Caco-2 (cell line): ENCODE results near the gene LAPTM4A. TPM values are rescaled to one million over a fixed set of nuclear protein-coding genes. Genes with fewer than 3 reads are reported as not detected.
A peak's percentile ranks its signal among the peaks of the same experiment; 100 is the strongest.

Experiments
- BruUV-seq: library from RNA; stranded (reverse); fragments of 400-500 nt; replicated peaks from 2 replicates; lab custom pipeline; 2021; lab: Mats Ljungman, UMichigan
- CTCF ChIA-PET: fragments of 300-600 bp; sonication (Branson Sonifier 250); formaldehyde crosslinking; loops from one replicate; lab custom pipeline; 2022; ENCODE audit warnings: antibody characterized with exemption; lab: Charles Lee
- POLR2A ChIA-PET: fragments of 300-600 bp; sonication (Branson Sonifier 250); formaldehyde crosslinking; loops from one replicate; lab custom pipeline; 2022; ENCODE audit warnings: antibody characterized with exemption; lab: Charles Lee
- DNase-seq, 2 experiments: peaks; one replicate each; pipeline versions ENCODE4 v3.0.0 to v3.0.0-alpha.2; 2020 to 2022
- H3K27me3 ChIP-seq: replicated peaks from 2 replicates; pipeline ENCODE4 v1.6.0; 2011; ENCODE audit warnings: low read length; ENCODE audit not compliant: control insufficient read depth, insufficient read depth
- H3K36me3 ChIP-seq: 2 replicates; pipeline ENCODE4 v1.5.1; 2011; ENCODE audit warnings: low read length; ENCODE audit not compliant: control insufficient read depth, insufficient read depth
- H3K4me1 ChIP-seq: fragments of 250-450 bp; sonication (Bioruptor Pico); 2 replicates; pipeline ENCODE4 v1.5.1; 2020; ENCODE audit warnings: mild to moderate bottlenecking
- H3K4me3 ChIP-seq: 2 replicates; pipeline ENCODE4 v1.5.1; 2011; ENCODE audit warnings: low read depth, mild to moderate bottlenecking, control low read depth, low read length
- H3K9me3 ChIP-seq: fragments of 250-450 bp; sonication (Bioruptor Pico); 2 replicates; pipeline ENCODE4 v1.5.1; 2020; ENCODE audit warnings: mild to moderate bottlenecking, moderate library complexity
- H3K27ac Mint-ChIP-seq: one replicate; pipeline ENCODE4 v1.8.0; 2022; ENCODE audit warnings: mixed read lengths; ENCODE audit not compliant: unreplicated experiment
- H3K27me3 Mint-ChIP-seq: one replicate; pipeline ENCODE4 v1.8.0; 2022; ENCODE audit warnings: mixed read lengths; ENCODE audit not compliant: insufficient read depth, unreplicated experiment
- H3K36me3 Mint-ChIP-seq: one replicate; pipeline ENCODE4 v1.8.0; 2022; ENCODE audit warnings: mild to moderate bottlenecking, mixed read lengths; ENCODE audit not compliant: insufficient read depth, unreplicated experiment
- H3K4me1 Mint-ChIP-seq: one replicate; pipeline ENCODE4 v1.8.0; 2022; ENCODE audit warnings: low read depth, mixed read lengths; ENCODE audit not compliant: unreplicated experiment
- H3K4me3 Mint-ChIP-seq: one replicate; pipeline ENCODE4 v1.8.0; 2022; ENCODE audit warnings: mild to moderate bottlenecking, moderate library complexity, mixed read lengths; ENCODE audit not compliant: unreplicated experiment
- H3K9me3 Mint-ChIP-seq: one replicate; pipeline ENCODE4 v1.8.0; 2022; ENCODE audit warnings: mixed read lengths; ENCODE audit not compliant: unreplicated experiment
- intact Hi-C: fragments of 100-400 bp; cut with micrococcal nuclease; formaldehyde crosslinking; loops from one replicate; pipeline ENCODE4 v1.10.0; 2022; ENCODE audit not compliant: unreplicated experiment
- total RNA-seq: library from RNA; stranded (reverse); gene quantifications from 2 replicates; pipeline ENCODE4 v1.2.3, GENCODE V29; 2022
- TF ChIP-seq, protein P1 (sequence below), 2 experiments: fragments of 200-600 bp in 1 of 2; IDR thresholded peaks; 1 replicate in 1 of 2; 2 replicates in 1 of 2; pipeline versions ENCODE4 v1.5.1 to v1.8.0; 2011 to 2022; ENCODE audit warnings: antibody characterized with exemption in 1 of 2, control low read depth in 1 of 2, inconsistent platforms in 1 of 2, low read depth in 1 of 2, low read length in 1 of 2, mild to moderate bottlenecking in 1 of 2, moderate library complexity in 1 of 2; ENCODE audit not compliant: insufficient read depth in 1 of 2, severe bottlenecking in 1 of 2, unreplicated experiment in 1 of 2

Gene LAPTM4A
- total RNA-seq, 1 experiment from 2014 or later = 140 TPM

DNA sequence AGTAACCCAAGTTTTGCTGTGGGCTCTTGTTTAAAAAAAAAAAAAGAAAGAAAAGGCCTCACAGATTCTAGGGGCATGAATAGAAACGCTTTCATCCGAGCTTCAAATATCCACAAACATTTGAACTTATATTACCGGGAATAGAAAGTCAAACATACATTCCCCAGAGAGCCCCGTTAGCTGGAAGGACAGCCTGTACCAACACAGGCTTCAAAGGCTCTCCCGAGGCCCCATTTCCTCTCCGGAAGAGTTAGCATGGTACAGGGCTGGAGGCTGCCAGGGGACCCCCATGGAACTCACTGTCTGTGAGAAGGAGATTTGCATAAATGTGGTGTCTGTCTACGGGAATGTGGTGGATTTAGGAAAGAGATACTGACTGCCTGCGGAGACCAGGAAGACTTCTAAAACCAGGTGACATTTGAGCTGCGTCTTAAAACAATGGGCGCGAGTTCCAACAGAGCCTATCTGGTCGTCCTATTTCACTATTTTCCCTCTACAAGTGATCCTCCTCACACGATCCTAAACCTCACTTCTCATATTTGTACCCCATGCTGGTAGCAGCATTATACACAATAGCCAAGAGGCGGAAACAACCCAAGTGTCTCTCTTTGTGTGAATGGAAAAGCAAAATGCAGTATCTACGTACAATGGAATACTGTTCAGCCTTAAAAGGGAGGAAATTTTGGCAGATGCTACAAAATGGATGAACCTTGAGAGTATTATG lies 38.1 kb downstream of the LAPTM4A start:
- Mint-ChIP-seq H3K9me3 (peaks cover 14% of the 10 kb centered on the region), H3K36me3 (peaks cover 4% of the 10 kb centered on the region), H3K27ac (peak overlapping the region; percentile 86), H3K4me1 (peaks cover 20% of the 10 kb centered on the region), H3K27me3 (no peaks in the 10 kb centered on the region), H3K4me3 (peak overlapping the region; percentile 77)
- TF ChIP-seq, protein P1, sequence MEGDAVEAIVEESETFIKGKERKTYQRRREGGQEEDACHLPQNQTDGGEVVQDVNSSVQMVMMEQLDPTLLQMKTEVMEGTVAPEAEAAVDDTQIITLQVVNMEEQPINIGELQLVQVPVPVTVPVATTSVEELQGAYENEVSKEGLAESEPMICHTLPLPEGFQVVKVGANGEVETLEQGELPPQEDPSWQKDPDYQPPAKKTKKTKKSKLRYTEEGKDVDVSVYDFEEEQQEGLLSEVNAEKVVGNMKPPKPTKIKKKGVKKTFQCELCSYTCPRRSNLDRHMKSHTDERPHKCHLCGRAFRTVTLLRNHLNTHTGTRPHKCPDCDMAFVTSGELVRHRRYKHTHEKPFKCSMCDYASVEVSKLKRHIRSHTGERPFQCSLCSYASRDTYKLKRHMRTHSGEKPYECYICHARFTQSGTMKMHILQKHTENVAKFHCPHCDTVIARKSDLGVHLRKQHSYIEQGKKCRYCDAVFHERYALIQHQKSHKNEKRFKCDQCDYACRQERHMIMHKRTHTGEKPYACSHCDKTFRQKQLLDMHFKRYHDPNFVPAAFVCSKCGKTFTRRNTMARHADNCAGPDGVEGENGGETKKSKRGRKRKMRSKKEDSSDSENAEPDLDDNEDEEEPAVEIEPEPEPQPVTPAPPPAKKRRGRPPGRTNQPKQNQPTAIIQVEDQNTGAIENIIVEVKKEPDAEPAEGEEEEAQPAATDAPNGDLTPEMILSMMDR (IDR thresholded peaks at IDR 0.05; ENCODE audit: insufficient read depth in 1 of 2, low read depth in 1 of 2, low read length in 1 of 2, severe bottlenecking in 1 of 2, unreplicated experiment in 1 of 2) = no peak
- no peak overlapping the region; the same call in 1 of the 2 replicates for H3K4me3 ChIP-seq
- DNase-seq = no peak
- H3K9me3 ChIP-seq = no peaks in the 10 kb centered on the region
- H3K36me3 ChIP-seq = no peaks in the 10 kb centered on the region
- ChIA-PET POLR2A (no interaction called here), CTCF (interaction anchor here (0.6 to 4.0 kb wide), 5 partner anchors 14 to 212 kb away, joined by 3 to 55 read pairs (median 3); partner anchors contain the start of gene SDC1)
- intact Hi-C loops = no loop called here
- no peaks in the 10 kb centered on the region for H3K27me3 ChIP-seq
- TSS peak; percentile 59 for BruUV-seq
- H3K4me1 ChIP-seq = peaks cover 17% of the 10 kb centered on the region

DNA sequence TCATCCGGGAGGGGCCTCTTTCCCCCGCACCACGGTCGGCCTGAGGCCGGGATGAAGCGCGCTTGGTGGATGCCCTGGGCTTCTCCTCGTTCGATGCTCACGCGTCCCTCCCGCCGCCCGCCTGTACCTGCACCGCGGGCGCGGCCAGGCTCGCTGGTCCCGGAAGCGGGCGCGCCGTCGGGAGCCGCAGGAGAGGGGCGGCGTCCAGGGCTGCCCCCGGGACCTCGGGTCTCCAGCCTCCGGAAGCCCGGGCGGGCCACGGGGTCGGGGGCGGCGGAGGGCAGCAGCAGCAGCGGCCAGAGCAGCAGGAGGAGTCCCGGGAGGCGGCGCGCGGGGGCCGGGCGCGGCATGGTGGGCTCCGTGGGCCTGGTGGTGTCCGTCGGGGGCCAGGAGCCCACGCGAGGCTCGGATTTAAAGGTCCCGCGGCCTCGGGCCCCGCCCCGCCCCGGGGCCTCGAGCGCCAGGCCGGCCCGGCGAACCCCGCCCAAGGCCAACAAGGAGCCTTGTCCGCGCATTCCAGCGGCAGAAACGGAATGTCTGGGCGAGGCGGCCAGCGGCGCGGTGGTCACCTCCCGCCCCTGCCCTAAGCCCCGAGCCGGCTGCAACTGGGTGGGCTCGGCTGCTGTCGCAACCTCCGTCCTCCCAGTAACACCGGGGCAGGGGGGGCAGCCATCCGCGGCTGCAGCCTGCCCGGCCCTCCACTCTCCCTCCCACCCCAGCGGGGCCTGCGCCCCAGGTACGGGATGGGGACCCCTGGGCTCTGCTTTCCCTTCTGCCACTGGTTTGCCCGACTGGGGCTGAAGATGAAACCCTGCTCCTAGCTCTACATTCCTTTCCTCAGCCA lies 38.9 kb downstream of the LAPTM4A start, which contains the start of gene MATN3:
MATN3 (minus strand) TSS at position 387 of the 844 bp plus-strand sequence; CDS start at position 350, 37 bp downstream.
- Histone ChIP-seq H3K36me3 (no peaks in the 10 kb centered on the region), H3K9me3 (no peaks in the 10 kb centered on the region), H3K27me3 (no peaks in the 10 kb centered on the region), H3K4me3 (peak within 1 kb of the TSS; percentile 55), H3K4me1 (peaks cover 17% of the 10 kb centered on the region)
- peaks cover 14% of the 10 kb centered on the region for H3K9me3 Mint-ChIP-seq
- peaks cover 20% of the 10 kb centered on the region for H3K4me1 Mint-ChIP-seq
- H3K4me3 Mint-ChIP-seq = peak within 1 kb of the TSS; percentile 77
- peak within 1 kb of the TSS; percentile 86 for H3K27ac Mint-ChIP-seq
- H3K36me3 Mint-ChIP-seq = peaks cover 9% of the 10 kb centered on the region
- intact Hi-C loops = no loop called here
- no peaks in the 10 kb centered on the region for H3K27me3 Mint-ChIP-seq
- ChIA-PET CTCF (interaction anchor here (0.6 to 4.0 kb wide), 5 partner anchors 15 to 212 kb away, joined by 3 to 55 read pairs (median 3); partner anchors contain the start of gene SDC1), POLR2A (no interaction called here)
- TF ChIP-seq, protein P1 (IDR thresholded peaks at IDR 0.05; ENCODE audit: insufficient read depth in 1 of 2, low read depth in 1 of 2, low read length in 1 of 2, severe bottlenecking in 1 of 2, unreplicated experiment in 1 of 2) = no peak
- DNase-seq = peak; percentile 67 to 76
- no TSS peak for BruUV-seq

DNA sequence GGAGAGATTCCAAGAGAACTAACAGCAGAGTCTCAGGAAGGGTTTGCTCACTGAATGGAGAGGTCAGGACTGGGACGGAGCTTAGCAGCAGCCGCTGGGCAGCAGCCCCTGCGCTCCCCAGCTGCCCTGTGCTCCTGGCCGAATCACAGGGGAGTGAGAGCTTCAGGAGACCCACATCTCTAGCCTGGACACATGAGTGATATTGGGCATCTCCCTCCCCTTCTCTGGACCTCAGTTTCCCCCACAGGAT lies 39.5 kb downstream of the LAPTM4A start:
- peaks cover 10% of the 10 kb centered on the region for H3K36me3 Mint-ChIP-seq
- no peak for DNase-seq
- H3K4me1 Mint-ChIP-seq = peaks cover 20% of the 10 kb centered on the region
- ChIA-PET CTCF (interaction anchor here (1.1 kb wide), 1 partner anchor 213 kb away, joined by 3 read pairs; the partner anchor contains the start of gene SDC1), POLR2A (interaction anchor here (0.5 kb wide), 1 partner anchor 22 kb away, joined by 3 read pairs; the partner anchor contains the start of gene WDR35)
- H3K27ac Mint-ChIP-seq = peak overlapping the region; percentile 16
- no peaks in the 10 kb centered on the region for H3K36me3 ChIP-seq
- no peaks in the 10 kb centered on the region for H3K27me3 Mint-ChIP-seq
- intact Hi-C loops = no loop called here
- TF ChIP-seq, protein P1 (IDR thresholded peaks at IDR 0.05; ENCODE audit: insufficient read depth in 1 of 2, low read depth in 1 of 2, low read length in 1 of 2, severe bottlenecking in 1 of 2, unreplicated experiment in 1 of 2) = no peak
- no peaks in the 10 kb centered on the region for H3K27me3 ChIP-seq
- peaks cover 14% of the 10 kb centered on the region for H3K9me3 Mint-ChIP-seq
- BruUV-seq = no TSS peak
- peak overlapping the region; percentile 71 for H3K4me3 Mint-ChIP-seq
- no peaks in the 10 kb centered on the region for H3K9me3 ChIP-seq
- H3K4me3 ChIP-seq = peak overlapping the region; percentile 55
- H3K4me1 ChIP-seq = peaks cover 17% of the 10 kb centered on the region
